Measurements from ENCODE around the gene CCSER1. TPM values are rescaled to one million over a fixed set of nuclear protein-coding genes. Genes with fewer than 3 reads are reported as not detected.

Gene CCSER1
- polyA plus RNA-seq, 3 donors, result 0.09 to 0.75 (median 0.13) TPM

DNA sequence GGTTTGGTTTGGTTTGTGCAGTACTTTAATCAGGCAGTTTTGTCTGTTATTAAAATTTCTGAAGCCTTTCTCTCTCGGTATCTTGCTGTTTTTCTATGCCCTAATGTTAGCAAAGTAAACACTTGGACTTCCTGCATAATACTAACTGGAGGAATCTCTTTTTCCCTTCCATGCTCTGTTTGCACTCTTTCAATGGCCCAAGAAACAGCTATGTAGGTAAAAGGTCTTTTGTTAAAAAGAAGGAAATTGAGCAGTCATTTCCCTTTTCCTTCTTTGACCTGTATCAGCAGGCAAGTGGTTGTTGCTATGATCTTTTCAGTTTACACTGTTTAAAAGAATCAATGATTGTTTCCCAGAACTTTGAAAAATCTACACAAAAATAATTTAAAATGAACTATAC, 82.7 kb downstream of the CCSER1 start:
- Histone ChIP-seq H3K27me3 (ENCODE audit: control insufficient read depth in 2 of 2, insufficient read depth in 2 of 2, low read length in 2 of 2) (no peaks in the 10 kb centered on the region), H3K9me3 (replicated peaks in 1 of 2; ENCODE audit: control insufficient read depth in 1 of 2, insufficient read depth in 1 of 2, low read length in 2 of 2) (peaks cover 0 to 11% of the 10 kb centered on the region in 2 donors)

DNA sequence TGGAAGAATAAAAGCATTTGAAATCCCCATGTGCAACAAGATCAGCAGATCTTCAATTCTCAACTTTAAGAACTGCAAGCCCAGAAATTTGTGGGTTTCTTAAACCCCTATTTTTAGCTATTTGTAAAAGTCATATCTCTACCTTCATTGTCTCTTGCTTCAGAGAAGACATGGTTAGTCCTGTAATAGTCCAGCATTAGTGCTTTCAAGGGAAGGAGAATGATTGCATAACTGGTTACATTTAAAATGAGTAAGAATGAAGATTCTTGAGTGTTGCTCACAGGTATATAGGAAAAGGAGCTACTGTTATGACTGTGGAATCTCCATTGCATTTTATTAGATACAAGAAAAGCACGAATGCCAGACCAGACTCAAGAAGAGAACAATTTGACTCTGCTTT, 84.0 kb downstream of the CCSER1 start:
- Mint-ChIP-seq H3K9me3 (peaks cover 5 to 11% (median 7%) of the 10 kb centered on the region in 7 donors), H3K27me3 (ENCODE audit: low read depth in 3 of 3) (peaks cover 0 to 3% (median 2%) of the 10 kb centered on the region in 3 donors), H3K27ac (no peak overlapping the region), H3K4me1 (peaks cover 3% of the 10 kb centered on the region), H3K4me3 (no peak overlapping the region), H3K36me3 (no peaks in the 10 kb centered on the region)
- Histone ChIP-seq H3K9ac (ENCODE audit: insufficient read depth, low read length, poor library complexity, severe bottlenecking) (no peak overlapping the region), H3K27me3 (ENCODE audit: control insufficient read depth in 2 of 2, insufficient read depth in 2 of 2, low read length in 2 of 2) (no peaks in the 10 kb centered on the region), H4K20me1 (ENCODE audit: insufficient read depth, low read length) (no peaks in the 10 kb centered on the region), H3K9me3 (replicated peaks in 1 of 2; ENCODE audit: control insufficient read depth in 1 of 2, insufficient read depth in 1 of 2, low read length in 2 of 2) (peaks cover 0 to 11% of the 10 kb centered on the region in 2 donors), H3K4me1 (ENCODE audit: control insufficient read depth in 1 of 2, insufficient read depth in 2 of 2, low read length in 2 of 2) (no peaks in the 10 kb centered on the region), H2AFZ (ENCODE audit: insufficient read depth, low read depth, low read length, poor library complexity, severe bottlenecking) (no peak overlapping the region), H3K4me2 (replicated peaks; ENCODE audit: extremely low read depth, low read length, poor library complexity, severe bottlenecking) (no peak overlapping the region), H3K79me2 (ENCODE audit: insufficient read depth, low read length) (no peaks in the 10 kb centered on the region), H3K36me3 (replicated peaks in 1 of 2; ENCODE audit: control insufficient read depth in 1 of 2, insufficient read depth in 2 of 2, low read length in 2 of 2) (no peaks in the 10 kb centered on the region), H3K4me3 (replicated peaks in 1 of 3; ENCODE audit: low read depth in 2 of 3, low read length in 3 of 3) (no peak overlapping the region), H3K27ac (ENCODE audit: low read depth in 1 of 2, low read length in 2 of 2) (no peak overlapping the region)
- intact Hi-C loops (cut with micrococcal nuclease), result no loop called here
- no CpG with 5 or more reads among the region's 1 CpG for WGBS (ENCODE audit: insufficient coverage)
- TF ChIP-seq, protein P1, sequence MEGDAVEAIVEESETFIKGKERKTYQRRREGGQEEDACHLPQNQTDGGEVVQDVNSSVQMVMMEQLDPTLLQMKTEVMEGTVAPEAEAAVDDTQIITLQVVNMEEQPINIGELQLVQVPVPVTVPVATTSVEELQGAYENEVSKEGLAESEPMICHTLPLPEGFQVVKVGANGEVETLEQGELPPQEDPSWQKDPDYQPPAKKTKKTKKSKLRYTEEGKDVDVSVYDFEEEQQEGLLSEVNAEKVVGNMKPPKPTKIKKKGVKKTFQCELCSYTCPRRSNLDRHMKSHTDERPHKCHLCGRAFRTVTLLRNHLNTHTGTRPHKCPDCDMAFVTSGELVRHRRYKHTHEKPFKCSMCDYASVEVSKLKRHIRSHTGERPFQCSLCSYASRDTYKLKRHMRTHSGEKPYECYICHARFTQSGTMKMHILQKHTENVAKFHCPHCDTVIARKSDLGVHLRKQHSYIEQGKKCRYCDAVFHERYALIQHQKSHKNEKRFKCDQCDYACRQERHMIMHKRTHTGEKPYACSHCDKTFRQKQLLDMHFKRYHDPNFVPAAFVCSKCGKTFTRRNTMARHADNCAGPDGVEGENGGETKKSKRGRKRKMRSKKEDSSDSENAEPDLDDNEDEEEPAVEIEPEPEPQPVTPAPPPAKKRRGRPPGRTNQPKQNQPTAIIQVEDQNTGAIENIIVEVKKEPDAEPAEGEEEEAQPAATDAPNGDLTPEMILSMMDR (IDR thresholded peaks at IDR 0.05), result no peak
- no peak for DNase-seq

More for the DNA sequence above, 82.7 kb downstream of the CCSER1 start:
- peaks cover 9 to 18% (median 15%) of the 10 kb centered on the region in 7 donors for H3K9me3 Mint-ChIP-seq
- Histone ChIP-seq H3K79me2 (ENCODE audit: insufficient read depth, low read length) (no peaks in the 10 kb centered on the region), H4K20me1 (ENCODE audit: insufficient read depth, low read length) (no peaks in the 10 kb centered on the region), H3K9ac (ENCODE audit: insufficient read depth, low read length, poor library complexity, severe bottlenecking) (no peak overlapping the region), H3K27ac (ENCODE audit: low read depth in 1 of 2, low read length in 2 of 2) (no peak overlapping the region), H2AFZ (ENCODE audit: insufficient read depth, low read depth, low read length, poor library complexity, severe bottlenecking) (no peak overlapping the region), H3K36me3 (replicated peaks in 1 of 2; ENCODE audit: control insufficient read depth in 1 of 2, insufficient read depth in 2 of 2, low read length in 2 of 2) (no peaks in the 10 kb centered on the region), H3K4me3 (replicated peaks in 1 of 3; ENCODE audit: low read depth in 2 of 3, low read length in 3 of 3) (no peak overlapping the region), H3K4me1 (ENCODE audit: control insufficient read depth in 1 of 2, insufficient read depth in 2 of 2, low read length in 2 of 2) (no peaks in the 10 kb centered on the region), H3K4me2 (replicated peaks; ENCODE audit: extremely low read depth, low read length, poor library complexity, severe bottlenecking) (no peak overlapping the region)
- no peak overlapping the region for H3K27ac Mint-ChIP-seq
- peaks cover 0 to 3% (median 2%) of the 10 kb centered on the region in 3 donors for H3K27me3 Mint-ChIP-seq (ENCODE audit: low read depth in 3 of 3)
- intact Hi-C loops (cut with micrococcal nuclease), result no loop called here
- 60% methylated on average over 1 of the region's 1 CpG for WGBS (ENCODE audit: insufficient coverage)
- no peak overlapping the region for H3K4me3 Mint-ChIP-seq
- no peaks in the 10 kb centered on the region for H3K36me3 Mint-ChIP-seq
- no peak for DNase-seq
- H3K4me1 Mint-ChIP-seq, result peaks cover 3% of the 10 kb centered on the region
- TF ChIP-seq, protein P1 (IDR thresholded peaks at IDR 0.05), result no peak

Data from CD14-positive monocyte (primary cell).